Endothelial cell of umbilical vein (primary cell): ENCODE data around the gene GAS7. TPM values are rescaled to one million over a fixed set of nuclear protein-coding genes. Genes with fewer than 3 reads are reported as not detected.

ENCODE experiments used
- BruUV-seq: library from RNA; stranded (reverse); fragments of 400-500 nt; replicated peaks from 2 replicates; lab custom pipeline; 2021; lab: Mats Ljungman, UMichigan
- CTCF ChIA-PET: fragments of 300-600, 350-600 bp; sonication (Branson Sonifier 250); formaldehyde crosslinking; loops from one replicate; lab custom pipeline; 2021; ENCODE audit warnings: antibody characterized with exemption, inconsistent platforms; lab: Charles Lee
- POLR2A ChIA-PET: fragments of 300-600, 350-600 bp; sonication (Branson Sonifier 250); formaldehyde crosslinking; loops from one replicate; lab custom pipeline; 2021; ENCODE audit warnings: antibody characterized with exemption, inconsistent platforms; lab: Charles Lee
- DNase-seq: peaks from one replicate; pipeline ENCODE4 v3.0.0-alpha.2; 2011; ENCODE audit warnings: low read depth, low spot score
- FAIRE-seq: peaks from 2 replicates; lab custom pipeline; 2011; peaks lifted over from hg19 to GRCh38; lab: Jason Lieb, UNC
- H2AFZ ChIP-seq: 2 replicates; pipeline ENCODE4 v1.6.0; 2012; ENCODE audit warnings: low read depth, low read length, control low read depth, inconsistent platforms
- H3K27ac ChIP-seq: 2 replicates; pipeline ENCODE4 v1.5.1; 2011; ENCODE audit warnings: low read depth, mild to moderate bottlenecking, control low read depth, low read length, moderate library complexity; ENCODE audit not compliant: insufficient read depth
- H3K27me3 ChIP-seq, 2 experiments: 2 replicates each; pipeline versions ENCODE4 v1.6.0 to v1.6.1; 2011; ENCODE audit warnings: low read length in 2 of 2, mixed read lengths in 1 of 2; ENCODE audit not compliant: control insufficient read depth in 2 of 2, insufficient read depth in 2 of 2
- H3K36me3 ChIP-seq, 2 experiments: 2 replicates in 1 of 2; 3 replicates in 1 of 2; pipeline ENCODE4 v1.5.1; 2011; ENCODE audit warnings: low read length in 2 of 2, mild to moderate bottlenecking in 1 of 2, moderate library complexity in 1 of 2; ENCODE audit not compliant: control insufficient read depth in 2 of 2, insufficient read depth in 2 of 2; ENCODE audit errors: extremely low read depth in 1 of 2
- H3K4me1 ChIP-seq: 3 replicates; pipeline ENCODE4 v1.5.1; 2011; ENCODE audit warnings: mild to moderate bottlenecking, low read length; ENCODE audit not compliant: control insufficient read depth, insufficient read depth; ENCODE audit errors: extremely low read depth
- H3K4me2 ChIP-seq: 2 replicates; pipeline ENCODE4 v1.6.1; 2011; ENCODE audit warnings: low read length, control low read depth, mixed read lengths; ENCODE audit not compliant: insufficient read depth
- H3K4me3 ChIP-seq, 3 experiments: fragments of 200-600 bp in 1 of 3; sonication (generic), shearing (Covaris generic) in 1 of 3; replicated peaks in 1 of 3; 2 replicates each; pipeline ENCODE4 v1.5.1; 2011 to 2016; ENCODE audit warnings: control low read depth in 3 of 3, low read length in 3 of 3, mild to moderate bottlenecking in 2 of 3, inconsistent platforms in 1 of 3, low read depth in 1 of 3, moderate library complexity in 1 of 3; ENCODE audit not compliant: insufficient read depth in 1 of 3
- H3K79me2 ChIP-seq: 2 replicates; pipeline ENCODE4 v1.6.0; 2012; ENCODE audit warnings: low read length, inconsistent platforms; ENCODE audit not compliant: control insufficient read depth, insufficient read depth
- H3K9ac ChIP-seq: replicated peaks from 2 replicates; pipeline ENCODE3; 2011; ENCODE audit warnings: low read length, control low read depth; ENCODE audit not compliant: insufficient read depth; ENCODE audit errors: extremely low read depth
- H3K9me1 ChIP-seq: replicated peaks from 3 replicates; pipeline ENCODE4 v1.6.0; 2011; ENCODE audit warnings: mild to moderate bottlenecking, low read length; ENCODE audit not compliant: control insufficient read depth, insufficient read depth; ENCODE audit errors: extremely low read depth
- H3K9me3 ChIP-seq: replicated peaks from 2 replicates; pipeline ENCODE4 v1.5.1; 2012; ENCODE audit warnings: low read length, inconsistent platforms; ENCODE audit not compliant: control insufficient read depth, insufficient read depth
- H4K20me1 ChIP-seq: replicated peaks from 2 replicates; pipeline ENCODE3; 2011; ENCODE audit warnings: mild to moderate bottlenecking, low read length; ENCODE audit not compliant: control insufficient read depth, insufficient read depth; ENCODE audit errors: extremely low read depth
- EZH2 ChIP-seq: IDR thresholded peaks from 2 replicates; pipeline ENCODE4 v1.6.1; 2012; ENCODE audit warnings: borderline replicate concordance, low read depth, mild to moderate bottlenecking, moderate library complexity, low read length, inconsistent platforms; ENCODE audit not compliant: severe bottlenecking
- FOS ChIP-seq: IDR thresholded peaks from 2 replicates; pipeline ENCODE4 v1.6.1; 2011; ENCODE audit warnings: mild to moderate bottlenecking, low read length, moderate library complexity, borderline replicate concordance; ENCODE audit not compliant: insufficient read depth
- GATA2 ChIP-seq: IDR thresholded peaks from 2 replicates; pipeline ENCODE4 v1.7.0; 2011; ENCODE audit warnings: low read depth, mild to moderate bottlenecking, moderate library complexity, mixed read lengths, low read length; ENCODE audit not compliant: insufficient read length, insufficient read depth
- JUN ChIP-seq: IDR thresholded peaks from 2 replicates; pipeline ENCODE4 v1.6.1; 2011; ENCODE audit warnings: borderline replicate concordance, low read depth; ENCODE audit not compliant: insufficient read length, insufficient read depth
- MAX ChIP-seq: IDR thresholded peaks from 2 replicates; pipeline ENCODE4 v1.6.1; 2011; ENCODE audit not compliant: insufficient read depth, insufficient read length
- MYC ChIP-seq: IDR thresholded peaks from one replicate; pipeline ENCODE4 v1.6.1; 2011; ENCODE audit warnings: mild to moderate bottlenecking, low read depth, low read length
- POLR2A ChIP-seq: IDR thresholded peaks from 2 replicates; pipeline ENCODE4 v1.6.1; 2012; ENCODE audit warnings: low read depth, mild to moderate bottlenecking, control low read depth, low read length
- POLR2AphosphoS5 ChIP-seq: IDR thresholded peaks from 2 replicates; pipeline ENCODE4 v1.6.1; 2012; ENCODE audit warnings: low read depth, mild to moderate bottlenecking, control low read depth, low read length, moderate library complexity; ENCODE audit not compliant: insufficient read depth
- dilution Hi-C: fragments of 300-500 bp; cut with MboI; formaldehyde crosslinking; loops from one replicate; pipeline ENCODE4 v1.15.0; 2019; ENCODE audit warnings: low sequenced_read_pairs; ENCODE audit not compliant: extremely low pct_ligation_motif_present
- intact Hi-C: fragments of 100-400 bp; cut with micrococcal nuclease; formaldehyde crosslinking; loops from one replicate; pipeline ENCODE4 v1.10.0; 2022
- polyA plus RNA-seq, 4 experiments: library from polyadenylated mRNA; depleted of rRNA in 3 of 4; stranded (reverse) in 3 of 4; unstranded in 1 of 4; fragments of >200 nt; gene quantifications; 2 replicates each; pipeline versions ENCODE4 v1.2.1 to v1.2.3, GENCODE V29; 2011 to 2012; ENCODE audit warnings: missing spikeins in 1 of 4
- total RNA-seq: library from RNA; stranded (reverse); gene quantifications from 2 replicates; pipeline ENCODE4 v1.2.3, GENCODE V29; 2021

Gene GAS7
- total and polyA plus RNA-seq, 2 donors (not counting 3 experiments of a cell fraction or from before 2014, with no cell fraction given), result not detected

GRCh38 chr17:9887508-9887907 is 310.9 kb downstream of the GAS7 start:
- no peaks in the 10 kb centered on the region for H3K27me3 ChIP-seq
- DNase-seq (no peak), FAIRE-seq (no peak)
- no peak overlapping the region for H2AFZ ChIP-seq
- POLR2A ChIA-PET, result no interaction called here
- H3K9me1 ChIP-seq, result no peaks in the 10 kb centered on the region
- intact Hi-C loops, result no loop called here
- no peaks in the 10 kb centered on the region for H3K79me2 ChIP-seq
- H3K27ac ChIP-seq, result no peak overlapping the region
- CTCF ChIA-PET, result no interaction called here
- no peak overlapping the region for H3K4me2 ChIP-seq
- BruUV-seq, result no TSS peak
- dilution Hi-C loops, result no loop called here
- peaks cover 8% of the 10 kb centered on the region for H3K9me3 ChIP-seq
- no peaks in the 10 kb centered on the region for H3K36me3 ChIP-seq
- no peaks in the 10 kb centered on the region for H4K20me1 ChIP-seq
- H3K9ac ChIP-seq, result no peak overlapping the region
- H3K4me3 ChIP-seq, result no peak overlapping the region
- TF ChIP-seq MYC (no peak), MAX (no peak), JUN (no peak), POLR2A (no peak), FOS (no peak), EZH2 (no peak), GATA2 (no peak), POLR2AphosphoS5 (no peak)
- H3K4me1 ChIP-seq, result no peaks in the 10 kb centered on the region
